Endothelial cell of umbilical vein (primary cell): ENCODE data around the gene SHISA6.

Source experiments
- EZH2 ChIP-seq: IDR thresholded peaks from 2 replicates; pipeline ENCODE4 v1.6.1; 2012; ENCODE audit warnings: borderline replicate concordance, low read depth, mild to moderate bottlenecking, moderate library complexity, low read length, inconsistent platforms; ENCODE audit not compliant: severe bottlenecking
- FOS ChIP-seq: IDR thresholded peaks from 2 replicates; pipeline ENCODE4 v1.6.1; 2011; ENCODE audit warnings: mild to moderate bottlenecking, low read length, moderate library complexity, borderline replicate concordance; ENCODE audit not compliant: insufficient read depth
- GATA2 ChIP-seq: IDR thresholded peaks from 2 replicates; pipeline ENCODE4 v1.7.0; 2011; ENCODE audit warnings: low read depth, mild to moderate bottlenecking, moderate library complexity, mixed read lengths, low read length; ENCODE audit not compliant: insufficient read length, insufficient read depth
- JUN ChIP-seq: IDR thresholded peaks from 2 replicates; pipeline ENCODE4 v1.6.1; 2011; ENCODE audit warnings: borderline replicate concordance, low read depth; ENCODE audit not compliant: insufficient read length, insufficient read depth
- MYC ChIP-seq: IDR thresholded peaks from one replicate; pipeline ENCODE4 v1.6.1; 2011; ENCODE audit warnings: mild to moderate bottlenecking, low read depth, low read length
- POLR2A ChIP-seq: IDR thresholded peaks from 2 replicates; pipeline ENCODE4 v1.6.1; 2012; ENCODE audit warnings: low read depth, mild to moderate bottlenecking, control low read depth, low read length
- POLR2AphosphoS5 ChIP-seq: IDR thresholded peaks from 2 replicates; pipeline ENCODE4 v1.6.1; 2012; ENCODE audit warnings: low read depth, mild to moderate bottlenecking, control low read depth, low read length, moderate library complexity; ENCODE audit not compliant: insufficient read depth
- TF ChIP-seq, protein P1 (sequence below), 2 donors: IDR thresholded peaks; 1 replicate in 1 of 2; 2 replicates in 1 of 2; pipeline ENCODE4 v1.5.1; 2011; ENCODE audit warnings: low read length in 2 of 2, mild to moderate bottlenecking in 2 of 2, moderate library complexity in 2 of 2, control low read depth in 1 of 2, inconsistent platforms in 1 of 2, low read depth in 1 of 2; ENCODE audit not compliant: insufficient read depth in 1 of 2; ENCODE audit errors: extremely low read depth in 1 of 2
- TF ChIP-seq, protein P2 (sequence below): IDR thresholded peaks from 2 replicates; pipeline ENCODE4 v1.6.1; 2011; ENCODE audit not compliant: insufficient read depth, insufficient read length

DNA sequence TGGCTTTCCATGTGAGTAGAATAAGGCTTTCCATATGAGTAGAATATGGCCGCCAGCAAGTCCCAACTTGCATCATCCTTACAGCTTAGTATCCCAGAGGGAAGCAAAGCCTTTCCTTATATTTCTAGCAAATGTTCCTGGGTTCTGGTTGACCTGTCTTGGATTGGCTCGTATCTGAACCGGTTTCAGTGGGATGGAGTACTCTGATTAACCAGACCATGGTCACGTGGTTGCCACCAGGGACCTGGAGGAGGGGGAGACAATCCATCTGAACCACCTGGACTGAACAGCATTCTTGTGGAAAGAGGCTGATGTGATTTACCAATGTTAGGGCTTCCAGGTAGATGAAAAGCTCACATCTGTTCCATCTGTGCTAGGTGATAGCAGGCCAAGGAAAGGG is 89.0 kb downstream of the SHISA6 start:
- TF ChIP-seq POLR2AphosphoS5: no peak
- TF ChIP-seq, protein P1, sequence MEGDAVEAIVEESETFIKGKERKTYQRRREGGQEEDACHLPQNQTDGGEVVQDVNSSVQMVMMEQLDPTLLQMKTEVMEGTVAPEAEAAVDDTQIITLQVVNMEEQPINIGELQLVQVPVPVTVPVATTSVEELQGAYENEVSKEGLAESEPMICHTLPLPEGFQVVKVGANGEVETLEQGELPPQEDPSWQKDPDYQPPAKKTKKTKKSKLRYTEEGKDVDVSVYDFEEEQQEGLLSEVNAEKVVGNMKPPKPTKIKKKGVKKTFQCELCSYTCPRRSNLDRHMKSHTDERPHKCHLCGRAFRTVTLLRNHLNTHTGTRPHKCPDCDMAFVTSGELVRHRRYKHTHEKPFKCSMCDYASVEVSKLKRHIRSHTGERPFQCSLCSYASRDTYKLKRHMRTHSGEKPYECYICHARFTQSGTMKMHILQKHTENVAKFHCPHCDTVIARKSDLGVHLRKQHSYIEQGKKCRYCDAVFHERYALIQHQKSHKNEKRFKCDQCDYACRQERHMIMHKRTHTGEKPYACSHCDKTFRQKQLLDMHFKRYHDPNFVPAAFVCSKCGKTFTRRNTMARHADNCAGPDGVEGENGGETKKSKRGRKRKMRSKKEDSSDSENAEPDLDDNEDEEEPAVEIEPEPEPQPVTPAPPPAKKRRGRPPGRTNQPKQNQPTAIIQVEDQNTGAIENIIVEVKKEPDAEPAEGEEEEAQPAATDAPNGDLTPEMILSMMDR (IDR thresholded peaks at IDR 0.05; ENCODE audit: extremely low read depth in 1 of 2, insufficient read depth in 1 of 2, low read depth in 1 of 2, low read length in 2 of 2): no peak
- TF ChIP-seq, protein P2, sequence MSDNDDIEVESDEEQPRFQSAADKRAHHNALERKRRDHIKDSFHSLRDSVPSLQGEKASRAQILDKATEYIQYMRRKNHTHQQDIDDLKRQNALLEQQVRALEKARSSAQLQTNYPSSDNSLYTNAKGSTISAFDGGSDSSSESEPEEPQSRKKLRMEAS: no peak
- no peak for TF ChIP-seq EZH2
- no peak for TF ChIP-seq POLR2A
- TF ChIP-seq JUN: no peak
- no peak for TF ChIP-seq MYC
- TF ChIP-seq FOS: no peak
- no peak for TF ChIP-seq GATA2
